CD4-positive, alpha-beta T cell (primary cell): ENCODE data around the gene U2AF1L4. TPM values are rescaled to one million over a fixed set of nuclear protein-coding genes. Genes with fewer than 3 reads are reported as not detected.

Experiments
- ATAC-seq: fragments of 200-7000 bp; cut with Tn5 transposase; one replicate; pipeline ENCODE4 v1.10.0; 2022; ENCODE audit warnings: mild to moderate bottlenecking; ENCODE audit not compliant: poor library complexity
- CTCF ChIA-PET: fragments of 350-600 bp; sonication (Branson Sonifier 250); formaldehyde crosslinking; loops from one replicate; lab custom pipeline; 2021; ENCODE audit warnings: antibody characterized with exemption, inconsistent platforms; lab: Charles Lee
- POLR2A ChIA-PET: fragments of 350-600 bp; sonication (Branson Sonifier 250); formaldehyde crosslinking; loops from one replicate; lab custom pipeline; 2021; ENCODE audit warnings: antibody characterized with exemption, inconsistent platforms; lab: Charles Lee
- DNase-seq, 14 experiments: peaks; one replicate each; pipeline ENCODE4 v3.0.0-alpha.2; 2013 to 2020; ENCODE audit warnings: mixed read lengths in 2 of 14
- H3K27ac ChIP-seq, 2 donors: one replicate each; pipeline versions ENCODE4 v1.5.1 to v1.7.0; 2013; ENCODE audit warnings: low read length in 2 of 2, low read depth in 1 of 2, mild to moderate bottlenecking in 1 of 2
- H3K27me3 ChIP-seq, 2 experiments: 1 replicate in 1 of 2; 2 replicates in 1 of 2; pipeline versions ENCODE4 v1.6.1 to v1.7.0; 2013; ENCODE audit warnings: low read length in 2 of 2, control low read depth in 1 of 2, mild to moderate bottlenecking in 1 of 2, moderate library complexity in 1 of 2; ENCODE audit not compliant: insufficient read depth in 2 of 2, control insufficient read depth in 1 of 2
- H3K36me3 ChIP-seq: one replicate; pipeline ENCODE4 v1.6.1; 2013; ENCODE audit warnings: low read length, control low read depth; ENCODE audit not compliant: insufficient read depth
- H3K4me1 ChIP-seq: one replicate; pipeline ENCODE4 v1.6.1; 2013; ENCODE audit warnings: low read length, control low read depth; ENCODE audit not compliant: insufficient read depth
- H3K4me3 ChIP-seq: one replicate; pipeline ENCODE4 v1.5.1; 2013; ENCODE audit warnings: mild to moderate bottlenecking, low read length, moderate library complexity
- H3K9me3 ChIP-seq, 2 experiments: 1 replicate in 1 of 2; 2 replicates in 1 of 2; pipeline versions ENCODE4 v1.6.1 to v1.7.0; 2013; ENCODE audit warnings: low read length in 2 of 2, mild to moderate bottlenecking in 2 of 2, control low read depth in 1 of 2, moderate library complexity in 1 of 2; ENCODE audit not compliant: control insufficient read depth in 1 of 2, insufficient read depth in 1 of 2
- H3K27ac Mint-ChIP-seq: one replicate; pipeline ENCODE4 v1.8.0; 2020; ENCODE audit warnings: mixed read lengths
- H3K27me3 Mint-ChIP-seq: one replicate; pipeline ENCODE4 v1.8.0; 2021; ENCODE audit warnings: mixed read lengths
- H3K36me3 Mint-ChIP-seq: one replicate; pipeline ENCODE4 v1.8.0; 2021; ENCODE audit warnings: low read depth, mixed read lengths
- H3K4me1 Mint-ChIP-seq: one replicate; pipeline ENCODE4 v1.8.0; 2021; ENCODE audit warnings: low read depth, mixed read lengths
- H3K4me3 Mint-ChIP-seq: one replicate; pipeline ENCODE4 v1.8.0; 2020; ENCODE audit warnings: mild to moderate bottlenecking, mixed read lengths
- H3K9me3 Mint-ChIP-seq: one replicate; pipeline ENCODE4 v1.8.0; 2020; ENCODE audit warnings: mixed read lengths
- CTCF ChIP-seq: fragments of 200-600 bp; IDR thresholded peaks from one replicate; pipeline ENCODE4 v1.8.0; 2022; ENCODE audit warnings: antibody characterized with exemption, mild to moderate bottlenecking
- intact Hi-C, 2 experiments: fragments of 100-400 bp; cut with DNase I in 1 of 2; cut with micrococcal nuclease in 1 of 2; formaldehyde crosslinking; loops; one replicate each; pipeline versions ENCODE4 v1.15.1 to v1.9.0; 2023 to 2025; cut with DNase I, micrococcal nuclease
- total RNA-seq, 174 experiments: library from RNA in 2 of 174; stranded (reverse) in 2 of 174; gene quantifications; one replicate each; pipeline ENCODE4 v1.2.3 and lab custom pipeline; 2021 to 2026

U2AF1L4 gene
- total RNA-seq, 2 experiments from 2014 or later = 74.6 to 85.8 TPM

DNA sequence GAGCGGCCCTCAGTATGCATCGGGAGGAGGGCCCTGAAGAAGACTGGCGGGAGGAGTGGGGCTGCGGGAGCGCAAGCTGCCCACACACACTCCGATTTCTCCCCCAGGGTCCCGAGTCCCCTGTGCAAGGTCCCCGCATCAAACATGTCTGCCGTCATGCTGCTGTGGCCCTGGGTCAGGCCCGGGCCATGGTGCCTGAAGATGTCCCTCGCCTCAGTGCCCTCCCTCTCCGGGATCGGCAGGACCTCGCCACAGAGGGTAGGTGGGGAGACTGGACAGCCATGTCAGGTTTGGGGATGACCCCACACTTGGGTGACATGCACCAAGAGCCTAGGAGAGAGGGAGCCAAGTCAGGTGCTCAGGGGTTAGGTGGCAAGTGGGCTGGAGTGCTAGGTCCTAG, 22.8 kb downstream of the U2AF1L4 start:
- no peak for ATAC-seq

DNA sequence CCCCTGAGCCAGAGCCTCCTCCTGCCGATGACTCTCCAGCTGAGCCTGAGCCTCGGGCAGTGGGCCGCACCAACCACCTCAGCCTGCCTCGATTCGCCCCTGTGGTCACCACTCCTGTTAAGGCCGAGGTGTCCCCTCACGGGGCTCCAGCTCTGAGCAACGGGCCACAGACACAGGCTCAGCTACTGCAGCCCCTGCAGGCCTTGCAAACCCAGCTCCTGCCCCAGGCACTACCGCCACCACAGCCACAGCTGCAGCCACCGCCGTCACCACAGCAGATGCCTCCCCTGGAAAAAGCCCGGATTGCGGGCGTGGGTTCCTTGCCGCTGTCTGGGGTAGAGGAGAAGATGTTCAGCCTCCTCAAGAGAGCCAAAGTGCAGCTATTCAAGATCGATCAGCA, 23.8 kb downstream of the U2AF1L4 start:
- ChIA-PET CTCF (no interaction called here), POLR2A (interaction anchor here (1.1 to 1.4 kb wide), 2 partner anchors 13 to 23 kb away, joined by 4 to 6 read pairs; partner anchors contain the start of gene U2AF1L4)
- no peak overlapping the region for H3K27ac ChIP-seq
- H3K27me3 ChIP-seq = no peaks in the 10 kb centered on the region
- no peak for ATAC-seq
- H3K4me3 ChIP-seq = no peak overlapping the region
- H3K4me1 Mint-ChIP-seq = peaks cover 31% of the 10 kb centered on the region
- no peaks in the 10 kb centered on the region for H3K27me3 Mint-ChIP-seq
- DNase-seq = peak in 2 of 14 experiments; percentile 24 to 28
- H3K9me3 Mint-ChIP-seq = no peaks in the 10 kb centered on the region
- no peaks in the 10 kb centered on the region for H3K9me3 ChIP-seq
- intact Hi-C loops = no loop called here
- no peak overlapping the region for H3K27ac Mint-ChIP-seq
- peak overlapping the region; percentile 34 for H3K4me3 Mint-ChIP-seq
- H3K36me3 ChIP-seq = peaks cover 65% of the 10 kb centered on the region
- no peak for TF ChIP-seq CTCF
- H3K36me3 Mint-ChIP-seq = peaks cover 75% of the 10 kb centered on the region
- peaks cover 28% of the 10 kb centered on the region for H3K4me1 ChIP-seq

More for the DNA sequence above, 22.8 kb downstream of the U2AF1L4 start:
- intact Hi-C loops = no loop called here
- Histone ChIP-seq H3K4me3 (no peak overlapping the region), H3K27me3 (no peaks in the 10 kb centered on the region), H3K4me1 (peaks cover 18% of the 10 kb centered on the region), H3K36me3 (peaks cover 76% of the 10 kb centered on the region), H3K9me3 (no peaks in the 10 kb centered on the region), H3K27ac (no peak overlapping the region)
- no peak for TF ChIP-seq CTCF
- ChIA-PET CTCF (no interaction called here), POLR2A (no interaction called here)
- Mint-ChIP-seq H3K4me3 (peak overlapping the region; percentile 58), H3K27ac (no peak overlapping the region), H3K36me3 (peaks cover 74% of the 10 kb centered on the region), H3K9me3 (no peaks in the 10 kb centered on the region), H3K4me1 (peaks cover 22% of the 10 kb centered on the region), H3K27me3 (no peaks in the 10 kb centered on the region)
- no peak for DNase-seq

- H3K27ac Mint-ChIP-seq = no peak overlapping the region
- CTCF ChIA-PET = no interaction called here
Observed at GRCh38 chr19:35720648-35721047, 24.6 kb downstream of the U2AF1L4 start.

More at GRCh38 chr19:35720648-35721047, 24.6 kb downstream of the U2AF1L4 start:
- Histone ChIP-seq H3K36me3 (peaks cover 58% of the 10 kb centered on the region), H3K9me3 (no peaks in the 10 kb centered on the region), H3K4me1 (peaks cover 35% of the 10 kb centered on the region), H3K27me3 (no peaks in the 10 kb centered on the region), H3K27ac (no peak overlapping the region), H3K4me3 (no peak overlapping the region)
- ATAC-seq (no peak), DNase-seq (peak in 2 of 14 experiments; percentile 21 to 29)
- peaks cover 69% of the 10 kb centered on the region for H3K36me3 Mint-ChIP-seq
- intact Hi-C loops = no loop called here
- H3K4me1 Mint-ChIP-seq = peaks cover 38% of the 10 kb centered on the region
- TF ChIP-seq CTCF = no peak
- H3K9me3 Mint-ChIP-seq = no peaks in the 10 kb centered on the region
- POLR2A ChIA-PET = interaction anchor here (0.6 to 1.4 kb wide), 3 partner anchors 21 to 31 kb away, joined by 3 to 6 read pairs (median 3); partner anchors contain the start of genes IGFLR1 and U2AF1L4
- H3K27me3 Mint-ChIP-seq = no peaks in the 10 kb centered on the region
- peak overlapping the region; percentile 58 for H3K4me3 Mint-ChIP-seq
